ENCODE results near the gene SH2B3.

SH2B3 gene

GRCh38 chr12:111428081-111428727, 22.5 kb downstream of the SH2B3 start:
- no peak for DNase-seq (ENCODE audit: low spot score)

GRCh38 chr12:111428728-111429175, 23.0 kb downstream of the SH2B3 start:
- peak; percentile 22 for DNase-seq (ENCODE audit: low spot score)

GRCh38 chr12:111429828-111430432, 24.2 kb downstream of the SH2B3 start:
- DNase-seq (ENCODE audit: low spot score) = peak; percentile 46

DNA sequence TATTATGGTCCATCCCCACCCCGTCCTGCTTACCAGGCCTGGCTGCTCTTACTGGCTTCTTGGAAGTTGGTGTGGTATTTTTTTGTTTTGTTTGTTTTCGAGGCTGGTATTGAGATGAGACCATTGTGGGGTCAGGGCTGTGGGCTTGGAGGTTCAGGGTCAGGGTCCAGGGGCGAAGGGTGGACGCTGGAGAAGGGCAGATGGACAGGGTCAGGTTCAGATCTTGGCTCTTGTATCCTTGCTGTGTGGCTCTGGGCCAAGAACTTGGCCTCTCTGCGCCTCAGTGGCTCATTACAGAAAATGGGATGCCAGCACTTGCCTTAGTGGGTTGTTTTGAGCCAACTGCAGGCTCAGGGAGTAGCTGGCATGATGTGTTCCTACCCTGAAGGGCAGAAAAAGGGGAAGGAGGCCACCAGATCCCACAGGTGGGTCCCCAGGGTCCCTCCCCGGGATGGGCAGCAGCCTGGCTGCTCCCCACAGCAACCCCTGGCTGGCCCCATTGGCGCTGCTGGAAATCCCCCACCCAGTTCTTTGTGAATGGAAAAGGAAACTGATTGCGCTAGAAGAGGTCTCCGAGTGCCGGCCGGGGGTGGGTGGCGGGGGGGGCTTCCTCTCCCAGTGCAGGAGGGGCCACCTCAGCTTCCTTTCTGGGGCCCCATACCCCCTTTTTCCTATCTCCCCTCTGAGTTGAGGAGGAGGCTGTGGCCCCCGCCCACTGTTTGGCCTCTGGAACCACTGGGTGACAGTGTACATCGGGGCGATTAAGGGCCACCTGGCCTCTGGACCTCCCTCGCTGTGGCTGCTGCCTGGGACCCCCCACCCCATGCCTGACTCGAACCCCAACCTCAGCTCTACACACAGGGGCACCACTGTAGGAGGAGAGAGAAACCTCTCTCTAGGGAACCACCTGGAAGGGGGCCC, 25.0 kb downstream of the SH2B3 start:
- peak; percentile 72 for DNase-seq (ENCODE audit: low spot score)

- DNase-seq (ENCODE audit: low spot score) = no peak
Measured at GRCh38 chr12:111431772-111432171, 26.0 kb downstream of the SH2B3 start.

- DNase-seq (ENCODE audit: low spot score) = peak; percentile 36
Measured at GRCh38 chr12:111434049-111434448, 28.3 kb downstream of the SH2B3 start.

DNA sequence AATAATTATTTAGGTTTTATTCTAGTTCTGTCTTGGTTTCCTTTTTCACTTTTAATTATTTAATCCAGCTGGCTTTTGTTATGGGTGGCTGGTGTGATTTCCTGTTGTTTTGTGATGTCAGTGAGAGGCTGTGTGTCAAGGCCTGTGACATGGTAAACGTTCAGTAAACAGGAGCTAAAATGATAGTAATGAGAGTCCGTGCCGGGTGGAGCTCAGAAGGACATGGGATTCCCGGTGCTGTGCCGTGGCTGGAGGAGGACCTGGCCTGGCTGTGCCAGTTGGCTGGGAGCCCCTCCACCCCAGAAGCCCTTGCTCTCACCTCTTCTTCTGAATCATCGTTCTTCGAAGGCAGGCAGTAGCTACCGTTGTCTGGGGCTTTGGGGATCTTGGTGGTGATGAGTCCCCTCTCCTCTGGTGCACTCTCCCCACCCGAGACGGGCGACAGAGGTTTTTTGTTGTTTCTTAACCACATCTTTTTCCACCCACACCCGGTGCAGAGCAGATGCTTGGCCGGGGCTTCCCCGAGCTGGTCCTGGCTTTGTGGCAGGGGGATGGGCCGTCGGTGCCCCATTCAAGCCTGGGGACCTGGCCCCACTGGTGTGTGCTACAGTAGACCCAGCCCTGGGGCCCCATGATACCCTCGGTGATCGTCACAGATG, 29.1 kb downstream of the SH2B3 start:
- peak; percentile 66 for DNase-seq (ENCODE audit: low spot score)

DNA sequence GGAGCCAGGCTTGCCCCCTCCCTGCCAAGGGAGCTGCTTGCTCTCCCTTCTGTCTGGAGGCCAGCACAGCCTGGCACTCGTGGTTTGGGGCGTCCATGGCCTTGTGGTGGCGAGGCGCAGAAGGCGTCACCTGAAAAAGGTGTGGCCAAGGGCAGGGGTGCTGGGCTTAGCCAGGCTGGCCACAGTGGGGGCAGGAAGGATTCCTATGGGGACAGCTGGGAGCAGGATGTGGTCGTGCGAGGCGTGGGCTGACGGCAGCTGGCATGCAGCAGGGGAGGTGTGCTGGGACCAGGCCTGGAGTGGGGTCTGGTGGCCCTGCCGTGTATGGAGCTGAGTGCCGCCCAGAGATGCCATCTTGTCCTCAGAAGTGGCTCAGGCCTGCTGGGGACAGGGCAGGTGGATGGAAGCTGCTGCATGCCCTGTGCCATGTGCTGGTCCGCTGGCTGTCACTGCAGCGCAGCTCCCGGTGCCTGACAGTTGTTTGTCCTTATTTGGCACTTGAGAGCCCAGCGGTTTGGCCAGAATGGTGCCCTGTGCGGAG, 30.0 kb downstream of the SH2B3 start:
- DNase-seq (ENCODE audit: low spot score) = no peak

DNA sequence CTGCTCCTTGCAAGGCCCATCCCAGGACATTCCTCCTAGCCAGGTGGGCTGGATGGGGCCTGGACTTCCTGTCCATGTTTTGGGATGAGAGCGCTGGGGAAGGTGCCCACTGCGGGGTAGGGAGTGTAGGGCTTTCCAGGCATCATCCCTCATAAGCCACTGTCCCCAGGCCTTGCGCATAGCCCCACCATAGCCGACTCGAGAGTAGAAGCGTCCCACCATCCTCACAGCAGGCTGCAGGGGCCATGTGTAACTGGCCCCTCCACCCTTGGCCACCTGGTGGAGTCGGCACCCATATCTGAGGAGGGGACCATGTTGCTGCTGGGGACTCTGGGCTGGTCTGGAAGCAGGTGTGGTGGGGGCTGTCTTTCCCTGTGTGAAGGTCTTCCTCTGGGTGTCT, 30.5 kb downstream of the SH2B3 start:
- DNase-seq (ENCODE audit: low spot score) = no peak

- peak; percentile 44 for DNase-seq (ENCODE audit: low spot score)
Measured at GRCh38 chr12:111436811-111437210, 31.1 kb downstream of the SH2B3 start.

- peak; percentile 93 for DNase-seq (ENCODE audit: low spot score)
Measured at GRCh38 chr12:111437816-111438454, 32.2 kb downstream of the SH2B3 start.

DNA sequence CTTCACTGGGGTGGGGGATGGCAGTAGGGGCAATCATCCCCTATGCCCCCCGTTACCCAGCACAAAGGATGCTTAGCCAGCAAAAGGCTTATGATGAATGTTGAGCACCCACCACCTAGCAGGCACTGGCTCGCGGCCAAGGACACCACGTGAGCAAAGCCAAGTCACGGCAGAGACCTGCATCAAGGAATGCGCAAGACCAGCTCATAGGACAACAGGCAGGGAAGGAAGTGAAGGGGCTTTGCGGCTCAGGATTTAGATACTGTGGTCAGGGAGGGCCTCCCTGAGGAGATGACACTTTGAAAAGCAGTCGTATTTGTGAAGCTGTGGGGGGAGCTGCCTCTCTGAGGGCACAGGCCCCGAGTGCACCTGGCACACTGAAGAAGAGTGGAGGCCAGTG, 32.8 kb downstream of the SH2B3 start:
- DNase-seq (ENCODE audit: low spot score) = peak; percentile 93

DNA sequence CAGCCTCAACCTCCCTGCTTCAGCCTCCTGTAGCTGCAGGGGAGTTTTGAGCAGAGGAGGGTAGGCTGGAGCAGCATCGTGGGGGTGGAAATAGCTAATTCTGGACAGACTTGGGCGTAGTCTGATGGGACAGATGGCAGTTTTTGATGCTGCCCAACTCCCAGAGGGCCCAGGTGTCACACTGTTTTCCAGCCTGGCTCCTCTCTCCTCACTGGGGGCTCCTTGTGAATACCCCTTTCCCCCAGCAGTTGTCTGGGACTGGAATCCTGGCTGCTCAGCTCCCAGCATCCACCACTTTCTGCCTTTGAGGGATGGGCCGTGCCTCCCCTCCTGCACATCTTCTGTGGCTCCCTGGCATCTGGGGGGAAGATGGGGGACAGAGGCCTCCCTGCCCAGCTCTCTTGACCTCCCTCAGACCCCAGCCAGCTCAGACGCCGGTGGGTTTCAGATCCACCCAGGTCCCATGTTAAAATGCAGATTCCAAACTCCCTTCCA, 34.0 kb downstream of the SH2B3 start:
- no peak for DNase-seq (ENCODE audit: low spot score)

- no peak for DNase-seq (ENCODE audit: low spot score)
Measured at GRCh38 chr12:111440152-111440551, 34.4 kb downstream of the SH2B3 start.

- DNase-seq (ENCODE audit: low spot score) = no peak
Measured at GRCh38 chr12:111440631-111441030, 34.9 kb downstream of the SH2B3 start.

DNA sequence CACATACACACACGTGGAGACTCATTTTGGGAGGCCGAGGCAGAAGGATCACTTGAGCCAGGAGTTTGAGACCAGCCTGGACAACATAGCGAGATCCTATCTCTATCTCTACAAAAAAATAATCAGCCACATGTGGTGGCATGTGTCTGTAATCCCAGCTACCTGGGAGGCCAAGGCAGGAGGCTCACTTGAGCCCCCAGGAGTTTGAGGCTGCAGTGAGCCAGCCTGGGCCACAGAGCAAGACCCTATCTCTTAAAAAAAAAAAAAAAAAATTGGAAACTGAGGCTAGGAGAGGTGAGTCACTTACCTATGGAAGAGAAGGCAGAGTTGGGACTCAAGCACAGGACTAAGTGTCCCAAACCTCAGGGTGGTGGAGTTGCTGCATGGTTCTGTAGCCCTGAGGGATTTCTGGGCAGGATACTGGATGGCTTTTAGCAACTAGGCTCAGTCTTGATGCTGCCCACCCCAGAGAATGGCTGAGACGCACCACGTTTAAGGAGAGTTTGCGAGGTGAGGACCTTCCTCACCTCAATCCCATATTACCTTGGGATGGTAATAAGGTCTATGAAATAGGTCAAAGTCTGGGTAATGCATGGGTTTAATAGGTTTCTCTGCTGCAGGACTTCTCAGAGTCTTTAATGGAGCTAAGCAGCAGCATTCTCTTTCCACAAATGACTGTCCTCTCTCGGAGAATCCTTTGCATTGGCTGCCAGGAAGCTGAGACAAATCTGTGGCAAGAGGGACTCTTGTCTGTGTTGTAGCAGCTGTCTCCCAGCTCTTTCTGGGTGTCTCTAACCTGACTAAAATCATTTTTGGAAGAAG, 35.6 kb downstream of the SH2B3 start:
- no peak for DNase-seq (ENCODE audit: low spot score)

DNA sequence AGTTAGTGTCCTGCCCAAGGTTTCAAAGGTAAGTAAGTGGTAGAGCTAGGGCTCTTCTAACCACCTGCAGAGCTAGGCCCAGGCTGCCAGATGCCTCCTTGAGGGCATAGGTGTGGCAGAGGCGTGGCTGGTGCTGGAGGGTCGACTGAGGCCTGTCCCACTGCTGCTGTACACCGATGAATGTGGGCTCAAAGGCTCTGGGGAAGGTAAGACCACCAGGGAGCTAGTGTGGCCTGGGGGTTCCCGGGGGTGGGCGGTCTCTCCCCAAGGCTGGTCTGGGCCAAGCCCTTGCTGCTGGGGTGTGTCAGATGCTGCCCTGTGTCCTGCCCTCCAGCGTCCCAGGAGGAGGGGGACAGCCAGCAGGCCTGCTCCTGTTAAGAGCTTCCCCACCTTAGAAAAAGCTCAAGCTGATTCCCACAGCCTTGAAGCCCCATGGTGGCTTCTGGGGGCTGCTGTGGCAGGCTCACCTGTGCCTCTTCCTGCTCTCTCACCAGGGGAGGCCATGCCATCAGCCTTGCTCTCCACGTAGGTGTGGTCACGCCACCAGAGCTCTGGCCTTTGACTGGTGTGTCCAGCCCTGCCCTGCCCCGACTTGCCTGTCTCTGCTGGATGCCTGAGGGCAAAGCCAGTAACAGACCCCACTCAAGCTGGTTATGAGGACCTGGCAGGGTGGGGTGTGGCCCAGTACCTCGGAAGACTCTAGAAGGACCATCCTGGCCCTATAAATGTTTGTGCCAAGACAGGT, 36.8 kb downstream of the SH2B3 start:
- DNase-seq (ENCODE audit: low spot score) = no peak

DNA sequence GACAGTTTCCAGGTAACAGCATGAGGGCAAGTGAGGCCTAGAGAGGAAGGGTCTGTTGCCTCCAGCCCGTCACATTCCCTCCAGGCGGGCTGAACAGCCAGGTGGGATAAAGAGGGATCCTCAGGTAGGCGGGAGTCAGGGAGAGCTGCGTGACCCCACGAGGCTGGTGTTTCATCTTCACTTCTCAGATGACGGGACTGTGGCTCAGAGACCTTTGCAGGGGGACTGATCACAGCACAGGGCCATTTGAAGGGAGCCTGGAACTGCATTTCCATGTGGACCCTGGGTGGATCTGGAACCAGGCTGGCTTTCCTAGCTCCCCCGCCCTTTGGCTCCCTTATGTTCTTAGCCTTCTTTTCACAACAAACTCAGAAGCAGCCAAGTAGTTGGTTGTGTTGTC, 37.4 kb downstream of the SH2B3 start:
- no peak for DNase-seq (ENCODE audit: low spot score)

GRCh38 chr12:111443586-111443985, 37.9 kb downstream of the SH2B3 start:
- DNase-seq (ENCODE audit: low spot score) = no peak

Measured in hematopoietic multipotent progenitor cell treated with erythropoietin and hydrocortisone succinate and interleukin-3 and kit ligand, for 17 days (in vitro differentiated cells).